A549 treated with CpdA at 1 μM for 4 hours (cell line): Measurements from ENCODE around the gene API5. TPM values are rescaled to one million over a fixed set of nuclear protein-coding genes. Genes with fewer than 3 reads are reported as not detected.

Experiments used
- total RNA-seq: library from RNA; stranded (reverse); fragments of 200-300 nt; extraction: Qiagen RNA extraction; gene quantifications from 5 replicates; pipeline ENCODE4 v1.2.3, GENCODE V29; 2022; ENCODE audit warnings: low read depth

Gene API5
- 65.9 to 95.8 TPM (median 73.7 TPM) in 5 replicates for total RNA-seq

GRCh38 chr11:43311791-43312607, at the start of gene API5:
API5 (plus strand) TSS chr11:43311996; CDS start chr11:43312128, 132 bp downstream.

GRCh38 chr11:43358801-43359421, 47.1 kb downstream of the API5 start, which contains the start of gene TTC17:
TTC17 (plus strand) TSS chr11:43358920; CDS start chr11:43358955, 35 bp downstream.

Other genes starting within 250 kb of the API5 start
- gene TTC17, start 46.9 kb downstream of the API5 start, total RNA-seq: 31.1 to 36.1 TPM (median 33.8 TPM) in 5 replicates